ACC112 (cell line): ENCODE measurements around the gene NEK6.
"Not testable (repeated sequence)": the region's sequence is repeated elsewhere in the genome, so short reads cannot be mapped to it uniquely, and the experiment has no call there.

Source experiments
- H2AFZ ChIP-seq: fragments of 200-600 bp; sonication (generic); one replicate; pipeline ENCODE4 v1.6.0; 2017; ENCODE audit warnings: antibody characterized with exemption, low read length; ENCODE audit not compliant: unreplicated experiment
- H3K27ac ChIP-seq: fragments of 200-600 bp; sonication (generic); 2 replicates; pipeline ENCODE4 v1.5.1; 2014; ENCODE audit warnings: low read depth, mild to moderate bottlenecking, antibody characterized with exemption, low read length, moderate library complexity
- H3K27me3 ChIP-seq: fragments of 200-600 bp; sonication (generic); 2 replicates; pipeline ENCODE4 v1.6.1; 2014; ENCODE audit warnings: mild to moderate bottlenecking, antibody characterized with exemption, low read length, moderate library complexity, mixed read lengths; ENCODE audit not compliant: insufficient read depth
- H3K36me3 ChIP-seq: fragments of 200-600 bp; sonication (generic); 2 replicates; pipeline ENCODE4 v1.6.1; 2016; ENCODE audit warnings: mild to moderate bottlenecking, antibody characterized with exemption, low read length, moderate library complexity, mixed read lengths; ENCODE audit not compliant: insufficient read depth
- H3K4me1 ChIP-seq: fragments of 200-600 bp; sonication (generic); one replicate; pipeline ENCODE4 v1.6.1; 2016; ENCODE audit warnings: low read length, mixed read lengths; ENCODE audit not compliant: insufficient read depth, unreplicated experiment, control insufficient read depth
- H3K4me3 ChIP-seq: fragments of 200-600 bp; sonication (generic); 2 replicates; pipeline ENCODE4 v1.5.1; 2014; ENCODE audit warnings: mild to moderate bottlenecking, low read depth, low read length
- H3K79me2 ChIP-seq: fragments of 200-600 bp; sonication (generic); one replicate; pipeline ENCODE4 v1.6.0; 2016; ENCODE audit warnings: low read length; ENCODE audit not compliant: control insufficient read depth, unreplicated experiment, insufficient read depth

NEK6 gene

GRCh38 chr9:124252878-124253277 is 4.9 kb upstream of the NEK6 start:
- H2AFZ ChIP-seq, H3K4me3 ChIP-seq, H3K27ac ChIP-seq, H3K79me2 ChIP-seq, H3K36me3 ChIP-seq, H3K27me3 ChIP-seq: not testable (repeated sequence)
- peaks cover 16% of the 10 kb centered on the region for H3K4me1 ChIP-seq

- Histone ChIP-seq H3K27ac (no peak overlapping the region), H3K4me3 (no peak overlapping the region), H3K4me1 (peaks cover 10% of the 10 kb centered on the region), H3K36me3 (no peaks in the 10 kb centered on the region), H2AFZ (no peak overlapping the region), H3K27me3 (no peaks in the 10 kb centered on the region), H3K79me2 (peaks cover 13% of the 10 kb centered on the region)
These were observed 3.5 kb upstream of the NEK6 start for GRCh38 chr9:124254261-124254682.

- Histone ChIP-seq H3K36me3 (no peaks in the 10 kb centered on the region), H3K4me1 (peaks cover 14% of the 10 kb centered on the region), H3K79me2 (peaks cover 22% of the 10 kb centered on the region), H3K27me3 (no peaks in the 10 kb centered on the region), H3K4me3 (no peak overlapping the region), H3K27ac (no peak overlapping the region), H2AFZ (no peak overlapping the region)
These were observed 2.5 kb upstream of the NEK6 start for GRCh38 chr9:124255222-124255621.

- Histone ChIP-seq H3K79me2 (peaks cover 35% of the 10 kb centered on the region), H3K27ac (peak overlapping the region; percentile 35), H2AFZ (no peak overlapping the region), H3K4me3 (no peak overlapping the region), H3K4me1 (peaks cover 24% of the 10 kb centered on the region), H3K27me3 (no peaks in the 10 kb centered on the region), H3K36me3 (no peaks in the 10 kb centered on the region)
These were observed 1.2 kb upstream of the NEK6 start for GRCh38 chr9:124256517-124257069.

- peak overlapping the region; percentile 72 for H3K4me3 ChIP-seq
- no peaks in the 10 kb centered on the region for H3K36me3 ChIP-seq
- H3K79me2 ChIP-seq: peaks cover 42% of the 10 kb centered on the region
- H3K27ac ChIP-seq: peak overlapping the region; percentile 35
- H3K27me3 ChIP-seq: no peaks in the 10 kb centered on the region
- peaks cover 26% of the 10 kb centered on the region for H3K4me1 ChIP-seq
- no peak overlapping the region for H2AFZ ChIP-seq
These were observed 492 bp upstream of the NEK6 start for GRCh38 chr9:124257070-124257843.

- no peaks in the 10 kb centered on the region for H3K27me3 ChIP-seq
- H3K27ac ChIP-seq: peak overlapping the region; percentile 90
- H3K79me2 ChIP-seq: peaks cover 56% of the 10 kb centered on the region
- no peak overlapping the region for H2AFZ ChIP-seq
- H3K4me3 ChIP-seq: peak overlapping the region; percentile 85
- no peaks in the 10 kb centered on the region for H3K36me3 ChIP-seq
- peaks cover 40% of the 10 kb centered on the region for H3K4me1 ChIP-seq
These were observed 933 bp downstream of the NEK6 start for GRCh38 chr9:124258607-124259157.

GRCh38 chr9:124259158-124259808 is 1.5 kb downstream of the NEK6 start:
- H3K36me3 ChIP-seq: no peaks in the 10 kb centered on the region
- no peak overlapping the region for H2AFZ ChIP-seq
- H3K4me3 ChIP-seq: peak overlapping the region; percentile 85
- H3K79me2 ChIP-seq: peaks cover 62% of the 10 kb centered on the region
- H3K27me3 ChIP-seq: no peaks in the 10 kb centered on the region
- peak overlapping the region; percentile 90 for H3K27ac ChIP-seq
- peaks cover 46% of the 10 kb centered on the region for H3K4me1 ChIP-seq

- H3K4me1 ChIP-seq: peaks cover 60% of the 10 kb centered on the region
- H3K4me3 ChIP-seq: peak overlapping the region; percentile 76
- H3K27ac ChIP-seq: peak overlapping the region; percentile 75
These were observed 3.2 kb downstream of the NEK6 start for GRCh38 chr9:124260769-124261603.

GRCh38 chr9:124261736-124262648 is 4.2 kb downstream of the NEK6 start:
- H3K4me1 ChIP-seq: peaks cover 66% of the 10 kb centered on the region
- peak overlapping the region; percentile 75 for H3K27ac ChIP-seq
- H3K4me3 ChIP-seq: peak overlapping the region; percentile 76
- peaks cover 89% of the 10 kb centered on the region for H3K79me2 ChIP-seq
- H2AFZ ChIP-seq: no peak overlapping the region
- no peaks in the 10 kb centered on the region; the same call in 1 of the 2 replicates for H3K36me3 ChIP-seq
- no peaks in the 10 kb centered on the region for H3K27me3 ChIP-seq

More at GRCh38 chr9:124260769-124261603, 3.2 kb downstream of the NEK6 start:
- no peaks in the 10 kb centered on the region for H3K36me3 ChIP-seq
- no peaks in the 10 kb centered on the region for H3K27me3 ChIP-seq
- peaks cover 79% of the 10 kb centered on the region for H3K79me2 ChIP-seq
- no peak overlapping the region for H2AFZ ChIP-seq
